A673 (cell line): ENCODE data around the gene TTC12. TPM values are rescaled to one million over a fixed set of nuclear protein-coding genes. Genes with fewer than 3 reads are reported as not detected.

Experiments
- BruUV-seq: library from RNA; stranded (reverse); fragments of 400-500 nt; replicated peaks from 2 replicates; lab custom pipeline; 2021; lab: Mats Ljungman, UMichigan
- CTCF ChIA-PET: fragments of 300-600 bp; sonication (Branson Sonifier 250); formaldehyde crosslinking; loops from one replicate; lab custom pipeline; 2022; ENCODE audit warnings: antibody characterized with exemption; lab: Charles Lee
- POLR2A ChIA-PET: fragments of 300-600 bp; sonication (Branson Sonifier 250); formaldehyde crosslinking; loops from one replicate; lab custom pipeline; 2022; ENCODE audit warnings: antibody characterized with exemption; ENCODE audit not compliant: low non-redundant PET; lab: Charles Lee
- DNase-seq: peaks from one replicate; pipeline ENCODE4 v3.0.0-alpha.2; 2015; ENCODE audit warnings: low spot score
- H3K27ac ChIP-seq: fragments of 200-600 bp; sonication (generic); 2 replicates; pipeline ENCODE4 v1.5.1; 2016; ENCODE audit warnings: mixed run types, low read depth, mild to moderate bottlenecking, mixed read lengths, antibody characterized with exemption, low read length; ENCODE audit not compliant: poor library complexity, severe bottlenecking
- H3K27me3 ChIP-seq: fragments of 200-600 bp; sonication (generic); replicated peaks from 2 replicates; pipeline ENCODE4 v1.6.1; 2017; ENCODE audit warnings: mixed run types, low read depth, mild to moderate bottlenecking, mixed read lengths, antibody characterized with exemption, low read length; ENCODE audit not compliant: insufficient read depth, poor library complexity
- H3K36me3 ChIP-seq: fragments of 200-600 bp; sonication (generic); 2 replicates; pipeline ENCODE4 v1.6.1; 2016; ENCODE audit warnings: mixed run types, mild to moderate bottlenecking, mixed read lengths, antibody characterized with exemption, low read length; ENCODE audit not compliant: insufficient read depth, poor library complexity, severe bottlenecking
- H3K4me1 ChIP-seq: fragments of 200-600 bp; sonication (generic); 2 replicates; pipeline ENCODE4 v1.6.1; 2017; ENCODE audit warnings: mixed run types, mild to moderate bottlenecking, mixed read lengths, antibody characterized with exemption, low read length; ENCODE audit not compliant: insufficient read depth, poor library complexity, severe bottlenecking
- H3K4me3 ChIP-seq: fragments of 200-600 bp; sonication (generic); 2 replicates; pipeline ENCODE4 v1.5.1; 2016; ENCODE audit warnings: low read depth, mixed run types, mild to moderate bottlenecking, mixed read lengths, low read length; ENCODE audit not compliant: poor library complexity, severe bottlenecking
- H3K9me3 ChIP-seq: fragments of 200-600 bp; sonication (generic); 2 replicates; pipeline ENCODE4 v1.6.1; 2016; ENCODE audit warnings: mixed run types, low read depth, mild to moderate bottlenecking, mixed read lengths, antibody characterized with exemption, low read length; ENCODE audit not compliant: poor library complexity, severe bottlenecking
- EZH2 ChIP-seq: fragments of 200-600 bp; sonication (generic); IDR thresholded peaks from 2 replicates; pipeline ENCODE4 v1.6.1; 2017; ENCODE audit warnings: borderline replicate concordance, low read depth, mild to moderate bottlenecking, mixed read lengths, antibody characterized with exemption, low read length; ENCODE audit not compliant: poor library complexity, severe bottlenecking
- intact Hi-C: fragments of 100-400 bp; cut with micrococcal nuclease; formaldehyde crosslinking; loops from one replicate; pipeline ENCODE4 v1.10.0; 2022; ENCODE audit not compliant: unreplicated experiment
- total RNA-seq: library from RNA; stranded (reverse); gene quantifications from 2 replicates; pipeline ENCODE4 v1.2.3, GENCODE V29; 2021
- TF ChIP-seq, protein P1 (sequence below): fragments of 300-800, 200-600 bp; sonication (generic); conservative IDR thresholded peaks from 2 replicates; pipeline ENCODE4 v1.5.1; 2017; ENCODE audit warnings: low read depth, mild to moderate bottlenecking, antibody characterized with exemption, low read length, moderate library complexity, mixed read lengths

Gene TTC12
- total RNA-seq, 1 experiment from 2014 or later: not detected

DNA sequence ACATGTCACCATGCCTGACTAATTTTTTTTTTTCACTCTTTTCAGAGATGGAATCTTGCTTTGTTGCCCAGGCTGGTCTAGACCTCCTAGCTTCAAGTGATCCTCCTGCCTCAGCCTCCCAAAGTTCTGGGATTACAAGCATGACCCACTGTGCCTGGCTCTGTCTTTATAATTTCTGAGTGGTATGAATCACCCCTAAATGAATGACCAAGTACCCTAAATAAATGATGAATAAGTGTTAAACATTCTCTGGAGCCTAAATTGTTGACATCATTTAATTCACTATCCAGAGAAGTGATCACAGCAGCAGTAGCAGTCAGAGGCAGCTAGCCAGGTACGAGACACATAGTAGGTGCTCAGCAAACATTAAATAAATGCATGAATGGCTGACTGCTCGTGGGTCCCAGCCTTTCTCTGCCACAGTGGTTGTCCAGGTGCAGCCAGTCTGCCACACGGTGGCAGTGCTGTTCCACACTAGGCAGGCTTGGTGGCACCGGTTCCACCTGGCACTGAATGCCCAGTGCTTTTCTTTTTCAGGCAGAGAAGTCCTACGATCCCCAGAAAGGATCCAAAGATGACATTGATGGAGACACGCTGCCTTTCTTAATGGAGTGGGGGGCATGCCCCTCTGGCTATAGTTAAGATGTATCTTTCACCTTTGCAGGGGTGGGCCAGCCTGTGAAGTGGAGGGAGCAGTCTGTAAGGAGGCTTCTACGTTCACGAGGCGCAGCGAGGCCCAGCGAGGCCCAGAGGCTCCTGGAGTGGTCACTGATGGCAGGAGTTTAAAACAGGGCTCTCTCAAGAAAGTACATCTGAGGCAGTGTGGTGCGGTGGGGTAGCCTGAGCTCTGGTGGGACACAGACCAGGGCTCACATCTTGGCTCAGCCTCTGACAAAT, 8.7 kb upstream of the TTC12 start:
- intact Hi-C loops: loop anchor here (1.0 to 2.0 kb wide), 4 partner anchors 227 to 955 kb away; no protein-coding TSS in a partner anchor
- Histone ChIP-seq H3K4me1 (no peaks in the 10 kb centered on the region), H3K36me3 (no peaks in the 10 kb centered on the region), H3K27ac (no peak overlapping the region), H3K4me3 (no peak overlapping the region), H3K9me3 (no peaks in the 10 kb centered on the region), H3K27me3 (no peaks in the 10 kb centered on the region)
- ChIA-PET CTCF (interaction anchor here (0.6 kb wide), 1 partner anchor 58 kb away, joined by 3 read pairs; no protein-coding TSS in a partner anchor), POLR2A (no interaction called here)
- no TSS peak for BruUV-seq
- no peak for TF ChIP-seq EZH2
- TF ChIP-seq, protein P1, sequence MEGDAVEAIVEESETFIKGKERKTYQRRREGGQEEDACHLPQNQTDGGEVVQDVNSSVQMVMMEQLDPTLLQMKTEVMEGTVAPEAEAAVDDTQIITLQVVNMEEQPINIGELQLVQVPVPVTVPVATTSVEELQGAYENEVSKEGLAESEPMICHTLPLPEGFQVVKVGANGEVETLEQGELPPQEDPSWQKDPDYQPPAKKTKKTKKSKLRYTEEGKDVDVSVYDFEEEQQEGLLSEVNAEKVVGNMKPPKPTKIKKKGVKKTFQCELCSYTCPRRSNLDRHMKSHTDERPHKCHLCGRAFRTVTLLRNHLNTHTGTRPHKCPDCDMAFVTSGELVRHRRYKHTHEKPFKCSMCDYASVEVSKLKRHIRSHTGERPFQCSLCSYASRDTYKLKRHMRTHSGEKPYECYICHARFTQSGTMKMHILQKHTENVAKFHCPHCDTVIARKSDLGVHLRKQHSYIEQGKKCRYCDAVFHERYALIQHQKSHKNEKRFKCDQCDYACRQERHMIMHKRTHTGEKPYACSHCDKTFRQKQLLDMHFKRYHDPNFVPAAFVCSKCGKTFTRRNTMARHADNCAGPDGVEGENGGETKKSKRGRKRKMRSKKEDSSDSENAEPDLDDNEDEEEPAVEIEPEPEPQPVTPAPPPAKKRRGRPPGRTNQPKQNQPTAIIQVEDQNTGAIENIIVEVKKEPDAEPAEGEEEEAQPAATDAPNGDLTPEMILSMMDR: peak; percentile 99
- peak; percentile 82 for DNase-seq

DNA sequence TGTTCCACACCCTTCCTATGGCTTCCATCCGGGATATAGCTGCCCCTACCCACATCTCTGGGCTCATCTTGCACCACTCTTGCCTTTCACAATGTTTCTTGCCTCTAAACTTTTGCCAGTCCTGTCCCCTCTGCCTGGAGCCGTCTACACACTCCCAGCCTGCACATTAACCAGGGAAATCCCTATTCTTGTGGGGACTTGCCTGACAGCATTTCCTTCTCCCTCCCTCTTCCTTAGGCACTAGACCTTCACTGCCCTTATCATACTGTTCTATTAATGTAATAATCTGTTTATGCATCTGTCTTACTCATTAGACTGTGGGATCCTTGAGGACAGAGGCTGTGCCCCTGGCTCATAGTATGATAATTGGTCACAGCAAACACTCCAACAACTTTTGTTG, 5.8 kb upstream of the TTC12 start:
- no peaks in the 10 kb centered on the region for H3K9me3 ChIP-seq
- H3K4me1 ChIP-seq: no peaks in the 10 kb centered on the region
- POLR2A ChIA-PET: no interaction called here
- H3K27me3 ChIP-seq: no peaks in the 10 kb centered on the region
- H3K4me3 ChIP-seq: no peak overlapping the region
- CTCF ChIA-PET: no interaction called here
- no peak for TF ChIP-seq EZH2
- TF ChIP-seq, protein P1: no peak
- H3K36me3 ChIP-seq: no peaks in the 10 kb centered on the region
- BruUV-seq: no TSS peak
- no peak for DNase-seq
- H3K27ac ChIP-seq: no peak overlapping the region
- intact Hi-C loops: no loop called here

DNA sequence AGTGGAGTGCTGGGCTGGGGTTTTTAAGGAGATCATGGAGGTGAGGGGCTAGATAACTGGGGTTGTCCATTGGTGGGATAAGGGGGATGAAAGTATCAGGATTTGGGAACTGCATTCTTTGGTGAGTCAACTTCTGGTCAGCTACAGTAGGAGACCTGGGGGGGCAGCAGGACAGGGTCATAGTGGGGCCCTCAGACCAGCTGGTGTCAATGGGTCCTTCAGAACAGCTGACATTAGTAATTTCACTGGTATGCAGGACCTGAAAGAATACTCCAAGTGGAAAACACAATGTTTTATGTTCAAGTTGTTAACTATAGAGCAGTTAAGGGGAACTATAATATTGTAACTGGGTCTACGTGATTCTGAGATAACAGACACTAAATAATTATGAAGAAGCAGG, 2.8 kb upstream of the TTC12 start:
- CTCF ChIA-PET: no interaction called here

More for the DNA sequence above, 2.8 kb upstream of the TTC12 start:
- Histone ChIP-seq H3K36me3 (no peaks in the 10 kb centered on the region), H3K4me3 (no peak overlapping the region), H3K4me1 (no peaks in the 10 kb centered on the region), H3K27ac (no peak overlapping the region), H3K27me3 (no peaks in the 10 kb centered on the region), H3K9me3 (no peaks in the 10 kb centered on the region)
- intact Hi-C loops: no loop called here
- DNase-seq: no peak
- POLR2A ChIA-PET: no interaction called here
- TF ChIP-seq, protein P1: no peak
- no peak for TF ChIP-seq EZH2
- BruUV-seq: no TSS peak
